ENCODE measurements around the gene FNDC1. TPM values are rescaled to one million over a fixed set of nuclear protein-coding genes. Genes with fewer than 3 reads are reported as not detected.

The FNDC1 gene
- total and polyA plus RNA-seq, 2 donors (not counting 1 experiment from before 2014, with no cell fraction given), result not detected

DNA sequence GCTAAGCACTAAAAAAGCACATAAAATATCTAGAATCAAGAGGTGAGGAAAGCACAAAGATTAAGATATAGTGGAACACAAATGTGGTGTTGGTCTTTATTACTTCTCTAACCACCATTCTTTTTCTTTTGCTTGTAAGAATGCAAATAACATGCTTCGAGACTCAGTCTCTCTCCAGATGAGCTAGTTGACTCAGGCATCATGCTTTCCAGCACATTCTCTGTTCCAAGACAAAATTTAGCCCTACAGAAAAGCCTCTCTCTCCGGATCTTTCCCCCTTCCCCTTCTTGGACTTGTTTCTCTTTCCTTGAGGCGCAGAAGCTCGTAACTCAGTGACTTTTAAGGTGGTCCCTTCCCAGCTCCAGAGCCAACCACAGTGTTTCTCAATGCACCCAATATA, 91.0 kb downstream of the FNDC1 start:
- intact Hi-C loops (cut with micrococcal nuclease), result no loop called here
- Mint-ChIP-seq H3K27ac (no peak overlapping the region), H3K27me3 (peaks cover 10% of the 10 kb centered on the region), H3K4me3 (no peak overlapping the region), H3K9me3 (ENCODE audit: insufficient read depth) (no peaks in the 10 kb centered on the region), H3K4me1 (no peaks in the 10 kb centered on the region)
- Histone ChIP-seq H3K36me3 (replicated peaks in 1 of 2; ENCODE audit: control extremely low read depth in 1 of 2, control insufficient read depth in 1 of 2, extremely low read depth in 1 of 2, insufficient read depth in 2 of 2, low read length in 1 of 2) (no peaks in the 10 kb centered on the region), H3K27me3 (replicated peaks in 1 of 4; ENCODE audit: control extremely low read depth in 1 of 4, control insufficient read depth in 3 of 4, insufficient read depth in 4 of 4, low read length in 3 of 4) (peaks cover 0 to 8% (median 0%) of the 10 kb centered on the region in 4 experiments), H4K20me1 (ENCODE audit: control insufficient read depth, insufficient read depth, low read length, poor library complexity, severe bottlenecking) (no peaks in the 10 kb centered on the region), H3K9ac (ENCODE audit: low read length) (no peak overlapping the region), H3K79me2 (ENCODE audit: control insufficient read depth, insufficient read depth, low read length) (no peaks in the 10 kb centered on the region), H3K9me3 (ENCODE audit: control extremely low read depth in 1 of 3, control insufficient read depth in 2 of 3, insufficient read depth in 1 of 3, low read length in 2 of 3) (no peaks in the 10 kb centered on the region), H3K4me1 (ENCODE audit: control insufficient read depth in 2 of 2, insufficient read depth in 2 of 2, low read length in 2 of 2) (no peaks in the 10 kb centered on the region), H3K4me2 (replicated peaks; ENCODE audit: low read depth, low read length, poor library complexity, severe bottlenecking) (no peak overlapping the region), H3K27ac (ENCODE audit: low read length in 2 of 2) (no peak overlapping the region), H3K4me3 (ENCODE audit: control extremely low read depth in 1 of 5, extremely low read depth in 1 of 5, insufficient read depth in 1 of 5, low read depth in 2 of 5, low read length in 4 of 5) (no peak overlapping the region), H2AFZ (ENCODE audit: insufficient read depth, low read depth, low read length, poor library complexity, severe bottlenecking) (no peak overlapping the region)
- no peak for TF ChIP-seq EZH2 (IDR thresholded peaks at IDR 0.05; ENCODE audit: borderline replicate concordance, insufficient read depth, low read depth, low read length, poor library complexity, severe bottlenecking)
- TF ChIP-seq, protein P1, sequence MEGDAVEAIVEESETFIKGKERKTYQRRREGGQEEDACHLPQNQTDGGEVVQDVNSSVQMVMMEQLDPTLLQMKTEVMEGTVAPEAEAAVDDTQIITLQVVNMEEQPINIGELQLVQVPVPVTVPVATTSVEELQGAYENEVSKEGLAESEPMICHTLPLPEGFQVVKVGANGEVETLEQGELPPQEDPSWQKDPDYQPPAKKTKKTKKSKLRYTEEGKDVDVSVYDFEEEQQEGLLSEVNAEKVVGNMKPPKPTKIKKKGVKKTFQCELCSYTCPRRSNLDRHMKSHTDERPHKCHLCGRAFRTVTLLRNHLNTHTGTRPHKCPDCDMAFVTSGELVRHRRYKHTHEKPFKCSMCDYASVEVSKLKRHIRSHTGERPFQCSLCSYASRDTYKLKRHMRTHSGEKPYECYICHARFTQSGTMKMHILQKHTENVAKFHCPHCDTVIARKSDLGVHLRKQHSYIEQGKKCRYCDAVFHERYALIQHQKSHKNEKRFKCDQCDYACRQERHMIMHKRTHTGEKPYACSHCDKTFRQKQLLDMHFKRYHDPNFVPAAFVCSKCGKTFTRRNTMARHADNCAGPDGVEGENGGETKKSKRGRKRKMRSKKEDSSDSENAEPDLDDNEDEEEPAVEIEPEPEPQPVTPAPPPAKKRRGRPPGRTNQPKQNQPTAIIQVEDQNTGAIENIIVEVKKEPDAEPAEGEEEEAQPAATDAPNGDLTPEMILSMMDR (IDR thresholded peaks at IDR 0.05), result no peak
- POLR2A ChIA-PET, result no interaction called here
- 71% methylated on average over 4 of the region's 4 CpGs for WGBS (ENCODE audit: insufficient coverage)
- CTCF ChIA-PET, result interaction anchor here (1.3 kb wide), 1 partner anchor 12 kb away, joined by 3 read pairs; no protein-coding TSS in a partner anchor
- DNase-seq (no peak), ATAC-seq (ENCODE audit: low read depth) (no peak)

GRCh38 chr6:159261995-159262394, 92.8 kb downstream of the FNDC1 start:
- H3K4me3 ChIP-seq (ENCODE audit: control extremely low read depth in 1 of 5, extremely low read depth in 1 of 5, insufficient read depth in 1 of 5, low read depth in 2 of 5, low read length in 4 of 5), result no peak overlapping the region
- H3K9ac ChIP-seq (ENCODE audit: low read length), result no peak overlapping the region
- no peaks in the 10 kb centered on the region for H3K4me1 ChIP-seq (ENCODE audit: control insufficient read depth in 2 of 2, insufficient read depth in 2 of 2, low read length in 2 of 2)
- ATAC-seq (ENCODE audit: low read depth) (no peak), DNase-seq (no peak)
- Mint-ChIP-seq H3K9me3 (ENCODE audit: insufficient read depth) (no peaks in the 10 kb centered on the region), H3K27me3 (peaks cover 11% of the 10 kb centered on the region), H3K4me3 (no peak overlapping the region), H3K4me1 (no peaks in the 10 kb centered on the region), H3K27ac (no peak overlapping the region)
- H4K20me1 ChIP-seq (ENCODE audit: control insufficient read depth, insufficient read depth, low read length, poor library complexity, severe bottlenecking), result no peaks in the 10 kb centered on the region
- no peaks in the 10 kb centered on the region for H3K79me2 ChIP-seq (ENCODE audit: control insufficient read depth, insufficient read depth, low read length)
- TF ChIP-seq, protein P1 (IDR thresholded peaks at IDR 0.05), result no peak
- TF ChIP-seq EZH2 (IDR thresholded peaks at IDR 0.05; ENCODE audit: borderline replicate concordance, insufficient read depth, low read depth, low read length, poor library complexity, severe bottlenecking), result no peak
- H3K36me3 ChIP-seq (replicated peaks in 1 of 2; ENCODE audit: control extremely low read depth in 1 of 2, control insufficient read depth in 1 of 2, extremely low read depth in 1 of 2, insufficient read depth in 2 of 2, low read length in 1 of 2), result no peaks in the 10 kb centered on the region
- no peak overlapping the region for H3K27ac ChIP-seq (ENCODE audit: low read length in 2 of 2)
- H3K27me3 ChIP-seq (replicated peaks in 1 of 4; ENCODE audit: control extremely low read depth in 1 of 4, control insufficient read depth in 3 of 4, insufficient read depth in 4 of 4, low read length in 3 of 4), result peaks cover 0 to 8% (median 0%) of the 10 kb centered on the region in 4 experiments
- CTCF ChIA-PET, result interaction anchor here (2.1 kb wide), 1 partner anchor 9 kb away, joined by 6 read pairs; no protein-coding TSS in a partner anchor
- no peak overlapping the region for H2AFZ ChIP-seq (ENCODE audit: insufficient read depth, low read depth, low read length, poor library complexity, severe bottlenecking)
- no peaks in the 10 kb centered on the region for H3K9me3 ChIP-seq (ENCODE audit: control extremely low read depth in 1 of 3, control insufficient read depth in 2 of 3, insufficient read depth in 1 of 3, low read length in 2 of 3)
- intact Hi-C loops (cut with micrococcal nuclease), result no loop called here
- H3K4me2 ChIP-seq (replicated peaks; ENCODE audit: low read depth, low read length, poor library complexity, severe bottlenecking), result no peak overlapping the region
- POLR2A ChIA-PET, result no interaction called here

Measured in B cell (primary cell).